ENCODE measurements around the gene DCK. TPM values are rescaled to one million over a fixed set of nuclear protein-coding genes. Genes with fewer than 3 reads are reported as not detected.
"Not testable (repeated sequence)": the region's sequence is repeated elsewhere in the genome, so short reads cannot be mapped to it uniquely, and the experiment has no call there.

Gene DCK
- total RNA-seq, 2 donors from 2014 or later: 11.1 to 11.7 TPM

DNA sequence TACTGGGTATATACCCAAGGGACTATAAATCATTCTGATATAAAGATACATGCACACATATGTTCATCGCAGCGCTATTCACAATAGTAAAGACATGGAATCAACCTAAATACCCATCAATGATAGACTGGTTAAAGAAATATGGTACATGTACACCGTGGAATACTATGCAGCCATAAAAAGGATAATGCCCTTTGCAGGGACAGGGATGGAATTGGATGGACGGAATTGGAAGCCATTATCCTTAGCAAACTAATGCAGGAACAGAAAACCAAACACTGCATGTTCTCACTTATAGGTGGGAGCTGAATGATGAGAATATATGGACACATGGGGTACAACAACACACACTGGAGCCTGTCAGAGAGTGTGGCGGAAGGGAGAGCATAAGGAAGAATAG, 55.9 kb downstream of the DCK start:
- H3K36me3 ChIP-seq: no peaks in the 10 kb centered on the region
- TF ChIP-seq, protein P1, sequence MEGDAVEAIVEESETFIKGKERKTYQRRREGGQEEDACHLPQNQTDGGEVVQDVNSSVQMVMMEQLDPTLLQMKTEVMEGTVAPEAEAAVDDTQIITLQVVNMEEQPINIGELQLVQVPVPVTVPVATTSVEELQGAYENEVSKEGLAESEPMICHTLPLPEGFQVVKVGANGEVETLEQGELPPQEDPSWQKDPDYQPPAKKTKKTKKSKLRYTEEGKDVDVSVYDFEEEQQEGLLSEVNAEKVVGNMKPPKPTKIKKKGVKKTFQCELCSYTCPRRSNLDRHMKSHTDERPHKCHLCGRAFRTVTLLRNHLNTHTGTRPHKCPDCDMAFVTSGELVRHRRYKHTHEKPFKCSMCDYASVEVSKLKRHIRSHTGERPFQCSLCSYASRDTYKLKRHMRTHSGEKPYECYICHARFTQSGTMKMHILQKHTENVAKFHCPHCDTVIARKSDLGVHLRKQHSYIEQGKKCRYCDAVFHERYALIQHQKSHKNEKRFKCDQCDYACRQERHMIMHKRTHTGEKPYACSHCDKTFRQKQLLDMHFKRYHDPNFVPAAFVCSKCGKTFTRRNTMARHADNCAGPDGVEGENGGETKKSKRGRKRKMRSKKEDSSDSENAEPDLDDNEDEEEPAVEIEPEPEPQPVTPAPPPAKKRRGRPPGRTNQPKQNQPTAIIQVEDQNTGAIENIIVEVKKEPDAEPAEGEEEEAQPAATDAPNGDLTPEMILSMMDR (IDR thresholded peaks at IDR 0.05): no peak
- no peak overlapping the region for H3K27ac ChIP-seq
- no peaks in the 10 kb centered on the region for H3K4me1 ChIP-seq (ENCODE audit: control insufficient read depth in 1 of 2, low read depth in 2 of 2)
- DNase-seq (ENCODE audit: low spot score) (no peak), ATAC-seq (ENCODE audit: insufficient number of reproducible peaks, low FRiP score, low read depth) (no peak)
- no peak overlapping the region for H3K4me3 ChIP-seq
- no peaks in the 10 kb centered on the region for H3K9me3 ChIP-seq
- no peaks in the 10 kb centered on the region for H3K27me3 ChIP-seq (replicated peaks; ENCODE audit: insufficient read depth)

DNA sequence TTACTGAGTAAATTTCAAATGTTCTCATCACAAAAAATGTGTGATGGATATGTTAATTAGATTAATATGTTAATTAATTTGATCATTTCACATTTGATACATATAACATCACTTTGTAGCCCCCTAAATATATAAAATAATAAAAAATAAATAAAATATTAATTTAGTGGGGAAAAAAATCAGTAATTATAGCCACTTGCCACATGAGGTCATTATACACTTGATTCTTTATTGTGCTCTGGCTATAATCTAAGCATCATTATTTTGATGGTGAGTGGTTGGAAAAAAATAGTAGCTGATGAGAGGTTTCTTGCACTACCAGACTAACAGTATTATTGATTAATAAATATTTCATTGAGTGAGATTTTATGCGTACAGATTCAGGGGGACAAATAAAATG, 57.4 kb downstream of the DCK start:
- no peak overlapping the region for H3K4me3 ChIP-seq
- ATAC-seq (ENCODE audit: insufficient number of reproducible peaks, low FRiP score, low read depth): no peak
- no peaks in the 10 kb centered on the region for H3K9me3 ChIP-seq
- no peak for DNase-seq (ENCODE audit: low spot score)
- no peak overlapping the region for H3K27ac ChIP-seq
- no peaks in the 10 kb centered on the region for H3K36me3 ChIP-seq
- no peaks in the 10 kb centered on the region for H3K27me3 ChIP-seq (replicated peaks; ENCODE audit: insufficient read depth)
- TF ChIP-seq, protein P1 (IDR thresholded peaks at IDR 0.05): no peak
- H3K4me1 ChIP-seq (ENCODE audit: control insufficient read depth in 1 of 2, low read depth in 2 of 2): no peaks in the 10 kb centered on the region

DNA sequence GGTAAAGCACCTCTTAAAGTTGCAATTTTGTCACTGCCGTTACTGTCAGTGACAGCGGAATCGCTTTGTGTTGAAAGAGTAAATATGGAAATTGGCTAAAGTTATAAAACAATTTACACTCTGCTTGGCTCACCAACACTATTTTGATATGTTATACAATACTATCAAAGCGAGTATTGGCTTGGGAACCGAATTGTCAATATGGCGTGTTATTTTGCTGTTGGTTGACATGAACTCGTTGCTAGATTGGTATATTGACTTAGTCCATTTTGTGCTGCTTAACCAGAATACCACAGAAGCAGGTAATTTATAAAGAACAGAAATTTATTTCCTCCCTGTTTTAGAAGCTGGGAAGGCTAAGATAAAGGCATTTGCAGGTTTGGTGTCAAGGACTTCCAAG, 58.6 kb downstream of the DCK start:
- Histone ChIP-seq H3K27ac (no peak overlapping the region), H3K36me3 (no peaks in the 10 kb centered on the region), H3K4me1 (ENCODE audit: control insufficient read depth in 1 of 2, low read depth in 2 of 2) (no peaks in the 10 kb centered on the region), H3K27me3 (replicated peaks; ENCODE audit: insufficient read depth) (no peaks in the 10 kb centered on the region), H3K4me3 (no peak overlapping the region), H3K9me3 (no peaks in the 10 kb centered on the region)
- TF ChIP-seq, protein P1 (IDR thresholded peaks at IDR 0.05): no peak
- DNase-seq (ENCODE audit: low spot score) (no peak), ATAC-seq (ENCODE audit: insufficient number of reproducible peaks, low FRiP score, low read depth) (no peak)

DNA sequence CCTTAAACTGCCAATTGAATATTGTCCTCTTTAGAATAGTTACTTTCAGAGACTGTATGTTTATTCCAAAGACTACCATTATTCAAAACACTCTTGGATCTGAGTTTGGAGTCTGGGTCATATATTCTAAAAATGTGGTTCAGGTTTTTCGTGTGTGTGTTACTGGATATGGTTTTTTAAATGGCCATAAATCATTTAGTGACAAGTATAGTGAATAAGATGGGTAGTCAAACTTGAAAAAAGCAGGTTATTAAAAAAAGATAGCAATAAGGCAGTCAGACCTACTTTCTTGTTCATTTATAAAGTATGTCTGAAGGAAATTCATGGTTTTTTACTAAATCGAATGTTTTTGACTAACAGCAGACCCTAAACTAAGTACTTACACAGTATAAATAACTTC, 59.3 kb downstream of the DCK start:
- Histone ChIP-seq H3K4me1 (ENCODE audit: control insufficient read depth in 1 of 2, low read depth in 2 of 2) (no peaks in the 10 kb centered on the region), H3K36me3 (no peaks in the 10 kb centered on the region), H3K27ac (no peak overlapping the region), H3K4me3 (no peak overlapping the region), H3K27me3 (replicated peaks; ENCODE audit: insufficient read depth) (no peaks in the 10 kb centered on the region), H3K9me3 (no peaks in the 10 kb centered on the region)
- ATAC-seq (ENCODE audit: insufficient number of reproducible peaks, low FRiP score, low read depth): no peak
- DNase-seq (ENCODE audit: low spot score): no peak
- TF ChIP-seq, protein P1 (IDR thresholded peaks at IDR 0.05): no peak

DNA sequence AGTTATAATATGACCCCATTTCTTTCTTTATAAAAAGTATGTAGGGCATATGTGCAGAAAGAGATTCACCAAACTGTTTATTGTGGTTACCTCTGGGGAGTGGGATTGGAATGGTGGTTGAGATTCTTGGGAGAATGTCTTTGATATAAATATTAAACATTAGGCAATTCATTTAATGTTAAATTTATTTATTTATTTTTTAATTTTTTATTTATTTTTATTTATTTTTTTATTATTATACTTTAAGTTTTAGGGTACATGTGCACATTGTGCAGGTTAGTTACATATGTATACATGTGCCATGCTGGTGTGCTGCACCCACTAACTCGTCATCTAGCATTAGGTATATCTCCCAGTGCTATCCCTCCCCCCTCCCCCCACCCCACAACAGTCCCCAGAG, 60.2 kb downstream of the DCK start:
- not testable (repeated sequence) for H3K27ac ChIP-seq; H3K4me1 ChIP-seq (ENCODE audit: control insufficient read depth in 1 of 2, low read depth in 2 of 2); DNase-seq (ENCODE audit: low spot score); H3K36me3 ChIP-seq; H3K9me3 ChIP-seq; ATAC-seq (ENCODE audit: insufficient number of reproducible peaks, low FRiP score, low read depth); H3K27me3 ChIP-seq (replicated peaks; ENCODE audit: insufficient read depth); H3K4me3 ChIP-seq

- not testable (repeated sequence) for ATAC-seq (ENCODE audit: insufficient number of reproducible peaks, low FRiP score, low read depth); H3K27ac ChIP-seq; DNase-seq (ENCODE audit: low spot score); H3K36me3 ChIP-seq; H3K4me3 ChIP-seq; H3K9me3 ChIP-seq; H3K27me3 ChIP-seq (replicated peaks; ENCODE audit: insufficient read depth); H3K4me1 ChIP-seq (ENCODE audit: control insufficient read depth in 1 of 2, low read depth in 2 of 2)
These were observed 66.1 kb downstream of the DCK start for GRCh38 chr4:71059573-71059972.
